Activated CD4-positive, CD25-positive, alpha-beta regulatory T cell treated with anti-CD3 and anti-CD28 coated beads, Interleukin-2, amount 50 U/mL, for 24 hours (primary cell): ENCODE results near the gene MRPL38.
"Not testable (repeated sequence)": the region's sequence is repeated elsewhere in the genome, so short reads cannot be mapped to it uniquely, and the experiment has no call there.

Source experiments
- ATAC-seq, 2 donors: fragments of 150-1000 bp; cut with Tn5 transposase; one replicate each; pipeline ENCODE4 v1.10.0; 2021; ENCODE audit warnings: mild to moderate bottlenecking in 1 of 2, moderate library complexity in 1 of 2

MRPL38 gene

GRCh38 chr17:75895370-75896155 is 9.1 kb downstream of the MRPL38 start:
- peak in 1 of 2 donors; percentile 0 for ATAC-seq

- ATAC-seq = no peak
These were observed 10.5 kb downstream of the MRPL38 start for GRCh38 chr17:75894049-75894733.

GRCh38 chr17:75893305-75894048 is 11.2 kb downstream of the MRPL38 start:
- no peak for ATAC-seq

DNA sequence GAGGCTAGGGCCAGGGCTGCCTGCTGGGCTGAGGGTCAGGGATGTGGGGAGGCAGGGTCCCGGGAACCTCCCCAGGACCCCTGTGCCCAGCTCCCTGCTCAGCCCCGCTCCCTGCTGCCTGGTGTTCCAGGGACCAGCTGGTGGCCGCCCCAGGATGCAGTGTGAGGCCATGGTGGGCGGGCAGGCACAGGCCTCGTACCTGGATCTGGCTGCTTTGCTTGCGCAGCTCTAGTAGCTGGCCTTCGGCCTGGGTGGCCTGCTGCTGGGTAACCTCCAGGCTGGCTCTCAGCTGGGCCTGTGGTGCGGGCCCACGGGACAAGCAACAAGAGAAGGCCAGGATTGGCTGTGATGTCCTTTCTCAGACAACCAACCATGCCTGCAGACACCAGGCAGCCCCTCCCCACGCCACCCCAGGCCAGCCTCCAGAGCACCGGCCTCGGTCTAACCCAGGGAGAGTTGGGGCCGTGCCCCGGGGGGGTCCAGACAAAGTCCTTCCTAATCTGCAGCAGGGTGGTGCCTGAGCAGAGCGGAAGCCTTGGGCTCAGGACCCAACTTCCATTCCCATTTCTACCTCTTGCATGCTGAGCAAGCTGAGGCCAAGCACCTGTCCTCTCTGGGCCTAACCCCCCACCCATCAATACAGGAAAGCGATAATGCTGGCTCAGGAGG is 12.0 kb downstream of the MRPL38 start:
- ATAC-seq = no peak

DNA sequence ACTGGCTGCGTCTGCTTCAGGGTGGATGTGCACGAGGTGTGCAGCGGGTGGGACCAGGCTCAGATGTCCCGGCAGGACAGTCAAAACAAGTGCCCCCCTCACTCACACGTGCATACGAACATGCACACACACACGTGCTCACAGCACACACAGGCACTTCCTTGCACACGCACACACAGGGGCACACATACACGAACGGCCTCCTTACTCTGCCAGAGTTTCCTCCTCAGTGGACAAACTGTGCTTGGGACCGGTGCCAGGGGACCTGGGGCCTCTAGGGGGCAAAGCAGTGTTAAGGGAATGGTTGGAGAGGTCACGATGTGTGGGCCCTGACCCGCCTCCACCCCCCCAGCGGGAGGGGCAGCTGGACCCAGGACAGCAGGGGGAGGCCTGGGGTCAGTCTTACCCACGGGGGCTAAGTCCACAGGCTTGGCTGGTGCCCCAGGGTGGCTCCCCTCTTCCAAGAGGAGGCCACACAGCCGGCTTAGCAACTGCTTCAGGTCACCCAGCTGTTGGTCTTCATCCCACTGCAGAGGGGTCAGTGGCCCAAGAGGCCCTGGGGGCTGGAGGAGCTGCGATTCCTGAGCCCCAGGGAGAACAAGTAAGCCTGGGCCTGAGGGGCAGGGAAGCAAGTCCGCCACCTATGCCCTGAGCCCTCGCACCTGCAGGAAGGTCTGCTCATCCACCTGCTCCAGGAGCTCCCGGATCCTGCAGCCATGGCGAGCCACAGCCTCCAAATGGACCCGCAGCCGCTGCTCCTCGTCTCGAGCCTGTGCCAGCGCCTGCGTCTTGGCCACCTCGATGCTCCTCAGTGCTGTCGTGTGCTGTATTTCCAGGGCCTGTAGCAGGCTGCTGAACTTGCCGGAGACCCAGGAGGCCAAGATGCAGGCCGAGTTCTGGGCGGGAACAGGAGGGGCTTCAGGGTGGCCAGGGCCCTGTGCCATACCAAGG is 12.8 kb downstream of the MRPL38 start:
- no peak for ATAC-seq

GRCh38 chr17:75891022-75891604 is 13.6 kb downstream of the MRPL38 start:
- ATAC-seq = no peak

GRCh38 chr17:75889454-75889853 is 15.2 kb downstream of the MRPL38 start:
- ATAC-seq = peak; percentile 53 to 63

GRCh38 chr17:75888484-75888883 is 16.2 kb downstream of the MRPL38 start:
- ATAC-seq = no peak

DNA sequence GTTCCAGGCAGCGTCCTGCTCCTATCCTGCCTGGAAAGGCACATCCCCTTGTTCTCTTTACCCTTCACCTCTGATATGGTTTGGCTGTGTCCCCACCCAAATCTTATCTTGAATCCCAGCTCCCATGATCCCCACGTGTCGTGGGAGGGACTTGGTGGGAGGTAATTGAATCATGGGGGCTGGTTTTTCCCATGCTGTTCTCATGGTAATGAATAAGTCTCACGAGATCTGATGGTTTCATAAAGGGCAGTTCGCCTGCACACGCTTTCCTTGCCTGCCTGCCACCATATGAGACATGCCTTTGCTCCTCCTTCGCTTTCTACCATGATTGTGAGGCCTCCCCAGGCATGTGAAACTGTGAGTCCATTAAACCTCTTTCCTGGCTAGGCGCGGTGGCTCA is 18.8 kb downstream of the MRPL38 start:
- ATAC-seq = not testable (repeated sequence)

GRCh38 chr17:75885431-75885830 is 19.3 kb downstream of the MRPL38 start:
- ATAC-seq = no peak

DNA sequence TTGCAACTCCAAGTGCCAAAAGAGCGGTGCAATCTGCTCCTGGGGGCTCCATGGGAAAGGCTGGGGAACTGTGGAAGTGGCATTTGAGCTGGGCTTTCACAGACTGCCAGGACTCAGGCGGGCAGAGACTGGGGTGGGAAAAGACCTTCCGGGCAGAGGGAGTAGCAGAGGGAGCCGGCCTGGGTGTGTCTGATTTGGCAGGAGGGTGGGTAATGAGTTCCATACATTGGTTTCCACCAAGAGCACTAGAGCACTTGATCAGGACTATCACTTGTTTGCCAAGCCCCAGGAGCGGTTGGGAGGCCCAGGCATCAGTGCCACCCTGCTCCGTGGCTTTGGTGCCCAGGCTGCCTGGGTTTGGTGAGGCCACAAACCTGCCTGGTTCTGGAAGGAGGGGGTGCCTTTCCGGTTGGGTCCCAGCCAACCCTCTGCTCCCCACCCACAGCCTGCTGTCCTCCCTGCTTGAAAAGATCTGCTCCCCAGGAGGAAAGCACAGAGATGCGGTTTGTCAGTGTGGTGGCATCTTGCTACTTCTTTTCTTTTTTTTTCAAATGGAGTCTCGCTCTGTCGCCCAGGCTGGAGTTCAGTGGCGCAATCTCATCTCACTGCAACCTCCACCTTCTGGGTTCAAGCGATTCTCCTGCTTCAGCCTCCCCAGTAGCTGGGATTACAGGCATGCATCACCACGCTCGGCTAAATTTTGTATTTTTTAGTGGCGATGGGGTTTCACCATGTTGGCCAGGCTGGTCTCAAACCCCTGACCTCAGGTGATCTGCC is 22.8 kb downstream of the MRPL38 start:
- ATAC-seq = no peak

DNA sequence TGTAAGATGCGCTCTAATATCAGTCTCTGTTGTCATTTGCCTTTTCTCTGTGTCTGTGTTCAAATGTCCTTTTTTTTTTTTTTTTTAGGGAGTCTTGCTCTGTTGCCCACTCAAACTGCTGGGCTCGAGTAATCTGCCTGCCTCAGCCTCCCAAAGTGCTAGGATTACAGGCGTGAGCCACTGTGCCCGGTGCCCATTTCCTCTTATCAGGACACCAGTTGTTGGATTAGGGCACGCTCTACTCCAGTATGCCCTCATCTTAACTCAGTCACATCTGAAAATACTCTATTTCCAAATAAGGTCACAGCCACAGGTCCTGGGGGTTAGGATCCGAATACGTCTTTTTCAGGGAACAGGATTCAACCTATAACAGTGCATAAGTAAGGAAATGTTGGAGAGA is 24.4 kb downstream of the MRPL38 start:
- no peak for ATAC-seq

DNA sequence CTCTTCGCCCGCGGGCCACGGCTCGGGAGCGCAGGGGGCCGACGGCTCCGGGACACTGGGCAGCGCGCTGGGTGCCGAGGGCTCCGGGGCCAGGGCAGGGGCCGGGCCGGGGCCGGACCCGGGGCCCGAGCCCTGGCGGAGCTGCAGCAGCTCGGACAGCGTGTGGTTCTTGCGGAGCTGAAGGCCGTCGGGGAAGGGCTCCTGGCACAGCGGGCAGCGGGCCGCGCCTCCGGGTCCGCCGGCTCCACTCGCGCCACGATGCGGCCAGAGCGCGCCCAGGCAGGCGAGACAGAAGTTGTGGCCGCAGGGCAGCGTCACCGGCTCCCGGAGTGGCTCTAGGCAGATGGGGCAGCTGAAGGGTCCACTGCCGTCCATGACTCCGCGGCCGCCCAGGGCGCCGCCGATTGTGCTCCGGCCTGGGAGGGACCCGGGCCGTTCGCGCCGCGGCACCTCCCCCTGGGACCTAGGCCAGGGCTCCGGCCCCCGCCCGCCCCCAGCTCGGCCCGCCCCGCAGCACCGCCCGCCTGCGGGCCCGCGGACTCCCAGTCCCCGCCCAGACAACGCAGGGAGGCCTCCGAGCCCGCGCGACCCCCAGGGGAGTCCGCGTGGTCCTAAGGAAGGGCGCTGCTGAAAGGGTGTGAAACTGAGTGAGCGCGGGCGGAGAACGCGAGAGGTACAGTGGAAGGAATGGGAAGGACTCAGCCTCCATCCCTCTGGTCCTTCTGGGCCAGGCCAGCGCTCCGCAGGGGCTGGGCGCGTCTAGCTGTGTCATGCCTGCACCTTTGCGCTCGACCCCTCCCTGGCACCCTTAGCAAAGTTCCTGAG is 26.3 kb downstream of the MRPL38 start, which contains the start of gene TRIM47:
Gene TRIM47, minus strand, starts transcription at position 408 of the 825 bp plus-strand sequence. Its CDS starts 33 bp downstream, at position 375.
- ATAC-seq = no peak

- peak; percentile 84 to 86 for ATAC-seq
These were observed 26.9 kb downstream of the MRPL38 start for GRCh38 chr17:75877752-75878173.

DNA sequence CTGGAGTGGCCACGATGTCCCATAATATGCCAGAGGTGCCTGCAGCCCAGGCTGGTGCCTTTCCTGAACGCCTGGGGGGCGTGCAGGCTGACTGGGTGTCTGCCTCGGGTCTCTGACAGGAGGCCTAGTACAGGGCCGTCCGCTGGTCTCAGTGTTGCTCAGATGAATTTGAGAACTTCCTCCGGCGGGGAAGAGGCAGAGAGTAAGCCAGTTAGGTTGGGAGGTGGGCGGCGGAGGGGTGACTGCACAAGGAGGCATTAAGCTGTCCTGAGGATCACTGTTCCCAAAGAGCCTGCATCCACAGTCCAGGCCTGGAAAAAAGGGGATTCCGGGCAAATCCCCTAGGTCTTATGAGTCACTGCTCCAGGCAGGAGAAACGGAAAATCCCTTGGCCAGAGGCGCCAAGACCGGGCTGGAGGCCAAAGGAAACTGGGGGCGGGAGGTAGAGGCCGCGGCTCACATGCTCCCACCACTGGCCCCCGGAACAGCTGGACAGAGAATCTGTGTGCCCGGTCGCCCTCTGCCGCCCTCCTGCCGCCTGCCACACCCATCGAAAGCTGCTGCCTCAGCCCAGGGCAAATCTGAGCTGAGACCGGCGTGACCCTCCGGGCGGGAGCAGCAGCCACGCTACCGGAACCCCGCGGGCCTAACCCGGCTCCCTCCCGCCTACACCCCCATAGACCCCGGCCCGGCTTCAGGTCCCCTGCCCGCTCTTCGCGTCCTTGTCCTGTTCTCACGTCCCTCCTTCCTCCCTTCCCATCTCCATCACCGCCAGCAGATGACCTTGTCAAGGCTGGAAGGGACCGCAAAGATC is 27.5 kb downstream of the MRPL38 start:
- peak; percentile 8 to 18 for ATAC-seq

DNA sequence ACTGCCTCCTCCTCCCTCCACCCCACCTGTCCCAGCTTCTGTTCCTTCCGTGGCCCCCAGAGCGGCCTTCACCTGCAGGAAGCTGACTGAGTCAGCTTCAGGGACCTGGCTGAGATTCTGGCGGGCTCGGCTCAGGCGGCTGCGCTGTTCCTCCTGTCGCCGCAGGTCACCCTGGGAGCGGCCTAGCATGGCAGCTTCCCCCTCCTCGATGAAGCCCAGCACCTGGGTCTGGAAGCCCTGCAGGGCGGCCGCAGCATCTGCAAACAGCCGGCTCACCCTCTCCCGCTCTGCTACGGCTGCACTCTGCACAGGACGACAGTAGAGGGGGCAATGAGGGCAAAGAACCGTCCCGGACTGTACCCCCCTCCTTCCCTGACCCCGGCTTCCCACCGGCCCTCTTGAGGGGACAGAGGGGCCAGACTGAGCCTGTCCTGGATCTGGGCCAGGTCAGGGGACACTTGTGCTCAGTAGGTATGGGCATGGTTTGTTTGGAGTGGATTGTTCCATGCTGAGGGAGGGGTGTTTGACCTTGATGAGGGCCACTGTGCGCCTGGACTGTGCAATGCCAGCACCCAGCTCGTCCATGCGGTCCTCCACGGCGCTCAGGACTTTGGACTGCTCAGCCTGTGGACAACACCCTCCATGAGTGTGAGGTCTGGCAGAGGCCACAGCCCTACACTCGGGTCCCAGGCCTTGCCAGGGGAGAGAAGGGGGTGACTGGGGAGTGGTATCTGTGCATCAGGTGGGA is 28.3 kb downstream of the MRPL38 start:
- ATAC-seq = peak; percentile 53 to 55

DNA sequence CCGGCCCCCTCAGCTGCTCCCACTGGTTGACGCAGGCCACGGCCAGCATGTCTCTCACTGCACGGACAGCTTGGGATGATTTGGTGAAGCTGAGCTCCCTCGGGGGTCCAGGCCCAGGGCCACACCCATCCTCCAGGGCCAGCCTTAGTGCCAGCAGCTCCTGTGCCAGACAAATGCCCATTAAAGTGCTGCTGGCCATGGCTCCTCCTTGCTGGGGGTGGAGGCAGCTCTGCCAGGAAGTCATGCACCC is 28.8 kb downstream of the MRPL38 start:
- ATAC-seq = no peak
